CD4-positive, CD25-positive, alpha-beta regulatory T cell (primary cell): Measurements from ENCODE around the gene MFSD8. TPM values are rescaled to one million over a fixed set of nuclear protein-coding genes. Genes with fewer than 3 reads are reported as not detected.
A peak's percentile ranks its signal among the peaks of the same experiment; 100 is the strongest.

Experiments used
- ATAC-seq, 2 donors: fragments of 150-1000 bp; cut with Tn5 transposase; one replicate each; pipeline ENCODE4 v1.10.0; 2021; ENCODE audit warnings: low read depth in 2 of 2, moderate number of reproducible peaks in 2 of 2, moderate library complexity in 1 of 2
- DNase-seq, 3 donors: peaks; one replicate each; pipeline versions ENCODE4 v3.0.0 to v3.0.0-alpha.2; 2012 to 2022; ENCODE audit warnings: mixed read lengths in 1 of 3
- H3K27ac ChIP-seq: one replicate; pipeline ENCODE4 v1.7.0; 2013; ENCODE audit warnings: mild to moderate bottlenecking, low read length; ENCODE audit not compliant: insufficient read depth, poor library complexity, severe bottlenecking
- H3K27me3 ChIP-seq: one replicate; pipeline ENCODE4 v1.7.0; 2013; ENCODE audit warnings: low read length; ENCODE audit not compliant: control insufficient read depth, insufficient read depth
- H3K36me3 ChIP-seq: one replicate; pipeline ENCODE4 v1.7.0; 2013; ENCODE audit warnings: mild to moderate bottlenecking, low read length, moderate library complexity; ENCODE audit not compliant: control insufficient read depth, insufficient read depth
- H3K4me1 ChIP-seq: 2 replicates; pipeline ENCODE4 v1.7.0; 2013; ENCODE audit warnings: mild to moderate bottlenecking, low read length; ENCODE audit not compliant: insufficient read depth, control insufficient read depth, poor library complexity, severe bottlenecking
- H3K4me3 ChIP-seq: one replicate; pipeline ENCODE4 v1.7.0; 2013; ENCODE audit warnings: low read depth, mild to moderate bottlenecking, low read length, moderate library complexity
- H3K9me3 ChIP-seq, 2 experiments: 1 replicate in 1 of 2; 2 replicates in 1 of 2; pipeline ENCODE4 v1.7.0; 2013; ENCODE audit warnings: low read length in 2 of 2, mild to moderate bottlenecking in 1 of 2, moderate library complexity in 1 of 2; ENCODE audit not compliant: control insufficient read depth in 2 of 2
- H3K27ac Mint-ChIP-seq, 3 donors: one replicate each; pipeline ENCODE4 v1.8.0; 2020 to 2022; ENCODE audit warnings: mild to moderate bottlenecking in 3 of 3, mixed read lengths in 3 of 3, moderate library complexity in 2 of 3
- H3K27me3 Mint-ChIP-seq: one replicate; pipeline ENCODE4 v1.8.0; 2022; ENCODE audit warnings: mild to moderate bottlenecking, mixed read lengths
- H3K36me3 Mint-ChIP-seq: one replicate; pipeline ENCODE4 v1.8.0; 2020; ENCODE audit warnings: mixed read lengths
- H3K4me1 Mint-ChIP-seq, 4 donors: one replicate each; pipeline ENCODE4 v1.8.0; 2020 to 2022; ENCODE audit warnings: mixed read lengths in 4 of 4, mild to moderate bottlenecking in 1 of 4
- H3K4me3 Mint-ChIP-seq, 4 donors: one replicate each; pipeline ENCODE4 v1.8.0; 2020 to 2022; ENCODE audit warnings: mild to moderate bottlenecking in 4 of 4, mixed read lengths in 4 of 4, moderate library complexity in 3 of 4
- H3K9me3 Mint-ChIP-seq, 7 donors: one replicate each; pipeline ENCODE4 v1.8.0; 2020 to 2022; ENCODE audit warnings: mixed read lengths in 7 of 7, mild to moderate bottlenecking in 3 of 7, moderate library complexity in 2 of 7
- polyA plus RNA-seq, 4 donors: library from polyadenylated mRNA; unstranded; fragments of 300-500 nt; fragmentation: Illumina TruSeq; gene quantifications; one replicate each; pipeline ENCODE4 v1.2.3, GENCODE V29; 2021
- total RNA-seq: library from RNA; stranded (reverse); gene quantifications from one replicate; pipeline ENCODE4 v1.2.3, GENCODE V29; 2022

Gene MFSD8
- total and polyA plus RNA-seq, 5 donors from 2014 or later, result 7.2 to 31.3 (median 10.5) TPM

GRCh38 chr4:127896528-127896927 is 68.4 kb downstream of the MFSD8 start:
- DNase-seq, result no peak
- Mint-ChIP-seq H3K27me3 (no peaks in the 10 kb centered on the region), H3K4me3 (no peak overlapping the region), H3K4me1 (peaks cover 0 to 17% (median 0%) of the 10 kb centered on the region in 4 donors), H3K36me3 (peaks cover 15% of the 10 kb centered on the region), H3K27ac (peak overlapping the region in 1 of 3 donors; percentile 10), H3K9me3 (peaks cover 0 to 8% (median 1%) of the 10 kb centered on the region in 7 donors)
- Histone ChIP-seq H3K9me3 (peaks cover 0 to 3% of the 10 kb centered on the region in 2 experiments), H3K36me3 (no peaks in the 10 kb centered on the region), H3K4me1 (no peaks in the 10 kb centered on the region), H3K27me3 (no peaks in the 10 kb centered on the region), H3K4me3 (no peak overlapping the region), H3K27ac (no peak overlapping the region)
- no peak for ATAC-seq

- no peak for DNase-seq
- no peak overlapping the region for H3K27ac Mint-ChIP-seq
- Histone ChIP-seq H3K27ac (no peak overlapping the region), H3K36me3 (peaks cover 2% of the 10 kb centered on the region), H3K4me1 (no peaks in the 10 kb centered on the region), H3K4me3 (no peak overlapping the region), H3K9me3 (peaks cover 0 to 3% of the 10 kb centered on the region in 2 experiments), H3K27me3 (no peaks in the 10 kb centered on the region)
- no peak for ATAC-seq
- peaks cover 0 to 6% (median 1%) of the 10 kb centered on the region in 7 donors for H3K9me3 Mint-ChIP-seq
- H3K4me1 Mint-ChIP-seq, result peaks cover 0 to 17% (median 0%) of the 10 kb centered on the region in 4 donors
- no peaks in the 10 kb centered on the region for H3K27me3 Mint-ChIP-seq
- H3K36me3 Mint-ChIP-seq, result peaks cover 15% of the 10 kb centered on the region
- H3K4me3 Mint-ChIP-seq, result no peak overlapping the region
These were observed 68.9 kb downstream of the MFSD8 start for GRCh38 chr4:127896069-127896468.

DNA sequence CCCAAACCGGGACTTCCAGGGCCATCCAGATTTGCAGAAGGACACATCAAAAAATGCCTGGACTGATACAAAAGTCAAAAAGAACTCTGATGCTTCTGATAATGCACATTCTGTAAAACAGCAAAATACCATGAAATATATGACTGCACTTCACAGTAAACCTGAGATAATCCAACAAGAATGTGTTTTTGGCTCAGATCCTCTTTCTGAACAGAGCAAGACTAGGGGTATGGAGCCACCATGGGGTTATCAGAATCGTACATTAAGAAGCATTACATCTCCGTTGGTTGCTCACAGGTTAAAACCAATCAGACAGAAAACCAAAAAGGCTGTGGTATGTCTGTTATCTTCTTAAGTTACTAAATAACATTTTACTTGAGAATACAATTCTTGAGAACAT is 75.1 kb downstream of the MFSD8 start:
- Mint-ChIP-seq H3K27me3 (no peaks in the 10 kb centered on the region), H3K36me3 (peaks cover 19% of the 10 kb centered on the region), H3K4me3 (no peak overlapping the region), H3K4me1 (peaks cover 0 to 25% (median 14%) of the 10 kb centered on the region in 4 donors), H3K9me3 (peaks cover 0 to 3% (median 0%) of the 10 kb centered on the region in 7 donors), H3K27ac (peak overlapping the region in 1 of 3 donors; percentile 32)
- Histone ChIP-seq H3K36me3 (peaks cover 2% of the 10 kb centered on the region), H3K4me1 (no peaks in the 10 kb centered on the region), H3K27ac (no peak overlapping the region), H3K27me3 (no peaks in the 10 kb centered on the region), H3K9me3 (peaks cover 0 to 3% of the 10 kb centered on the region in 2 experiments), H3K4me3 (no peak overlapping the region)
- no peak for ATAC-seq
- DNase-seq, result no peak

DNA sequence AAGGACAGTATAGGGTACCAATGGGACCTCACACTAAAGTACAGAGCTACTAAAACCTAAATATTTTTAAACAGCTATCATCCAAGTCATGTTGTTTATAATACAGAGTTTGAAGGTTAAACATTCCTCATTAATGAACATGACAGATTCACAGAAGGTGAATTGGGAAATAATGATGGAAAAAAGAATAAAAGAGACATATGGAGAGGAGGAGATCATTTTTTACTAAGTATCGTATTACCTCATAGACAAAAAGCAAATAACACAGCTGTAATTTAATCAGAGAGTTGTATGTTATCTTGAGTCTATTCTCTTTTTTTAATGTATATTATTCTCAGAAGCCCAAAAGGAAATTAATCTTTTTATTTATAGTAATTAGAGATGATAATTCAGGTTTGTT is 76.4 kb downstream of the MFSD8 start:
- Mint-ChIP-seq H3K27ac (peak overlapping the region in 1 of 3 donors; percentile 55), H3K4me1 (peaks cover 0 to 21% (median 14%) of the 10 kb centered on the region in 4 donors), H3K36me3 (peaks cover 15% of the 10 kb centered on the region), H3K9me3 (peaks cover 0 to 3% (median 0%) of the 10 kb centered on the region in 7 donors), H3K27me3 (no peaks in the 10 kb centered on the region), H3K4me3 (no peak overlapping the region)
- H3K9me3 ChIP-seq, result peaks cover 0 to 3% of the 10 kb centered on the region in 2 experiments
- H3K36me3 ChIP-seq, result peaks cover 2% of the 10 kb centered on the region
- no peak for DNase-seq
- no peaks in the 10 kb centered on the region for H3K4me1 ChIP-seq
- ATAC-seq, result no peak
- H3K4me3 ChIP-seq, result no peak overlapping the region
- no peaks in the 10 kb centered on the region for H3K27me3 ChIP-seq
- no peak overlapping the region for H3K27ac ChIP-seq

DNA sequence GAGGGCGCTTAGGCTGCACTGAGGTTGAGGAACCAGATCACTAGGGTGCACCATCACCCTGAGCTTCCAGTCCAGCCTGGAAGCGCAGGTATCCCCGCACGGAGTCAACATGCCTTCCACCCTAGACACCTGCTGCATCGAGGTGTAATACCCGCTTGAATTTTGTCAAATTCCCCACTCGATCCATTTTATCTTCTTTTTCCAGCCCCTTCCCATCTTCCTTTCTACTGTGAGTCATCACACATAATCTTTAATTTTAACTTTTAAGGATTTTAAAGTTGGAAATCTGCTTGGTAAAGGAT is 83.5 kb downstream of the MFSD8 start:
- no peak for ATAC-seq

GRCh38 chr4:127880763-127881562 is 84.0 kb downstream of the MFSD8 start, which contains the start of gene PLK4:
TSS of gene PLK4 (plus strand) at chr4:127880893. CDS start at chr4:127881135, 242 bp downstream.
- peak; percentile 95 for ATAC-seq
- no peaks in the 10 kb centered on the region for H3K9me3 Mint-ChIP-seq
- H3K36me3 Mint-ChIP-seq, result peaks cover 9% of the 10 kb centered on the region

More for the DNA sequence above, 83.5 kb downstream of the MFSD8 start:
- H3K27ac Mint-ChIP-seq, result peak overlapping the region in 2 of 3 donors; percentile 97 to 98
- no peak for DNase-seq
- peaks cover 9% of the 10 kb centered on the region for H3K36me3 Mint-ChIP-seq
- Histone ChIP-seq H3K4me3 (peak overlapping the region; percentile 98), H3K9me3 (no peaks in the 10 kb centered on the region), H3K27ac (peak overlapping the region; percentile 91), H3K36me3 (no peaks in the 10 kb centered on the region), H3K4me1 (peaks cover 18% of the 10 kb centered on the region), H3K27me3 (no peaks in the 10 kb centered on the region)
- peaks cover 11 to 35% (median 22%) of the 10 kb centered on the region in 4 donors for H3K4me1 Mint-ChIP-seq
- H3K9me3 Mint-ChIP-seq, result no peaks in the 10 kb centered on the region
- H3K4me3 Mint-ChIP-seq, result peak overlapping the region; percentile 91 to 99 (median 94)
- H3K27me3 Mint-ChIP-seq, result peaks cover 8% of the 10 kb centered on the region

GRCh38 chr4:127875791-127876190 is 89.2 kb downstream of the MFSD8 start:
- H3K4me1 Mint-ChIP-seq, result peaks cover 7 to 27% (median 14%) of the 10 kb centered on the region in 4 donors
- no peaks in the 10 kb centered on the region for H3K27me3 ChIP-seq
- no peak for DNase-seq
- peaks cover 8% of the 10 kb centered on the region for H3K4me1 ChIP-seq
- H3K36me3 Mint-ChIP-seq, result peaks cover 3% of the 10 kb centered on the region
- H3K27ac Mint-ChIP-seq, result no peak overlapping the region
- H3K4me3 ChIP-seq, result no peak overlapping the region
- no peaks in the 10 kb centered on the region for H3K36me3 ChIP-seq
- H3K27me3 Mint-ChIP-seq, result peaks cover 4% of the 10 kb centered on the region
- H3K4me3 Mint-ChIP-seq, result no peak overlapping the region
- H3K9me3 ChIP-seq, result no peaks in the 10 kb centered on the region
- no peak overlapping the region for H3K27ac ChIP-seq
- ATAC-seq, result no peak
- H3K9me3 Mint-ChIP-seq, result no peaks in the 10 kb centered on the region

More at GRCh38 chr4:127880763-127881562, 84.0 kb downstream of the MFSD8 start, which contains the start of gene PLK4:
- Mint-ChIP-seq H3K4me1 (peaks cover 11 to 35% (median 22%) of the 10 kb centered on the region in 4 donors), H3K4me3 (peak within 1 kb of the TSS; percentile 91 to 99 (median 94)), H3K27ac (peak within 1 kb of the TSS; percentile 97 to 98 (median 97)), H3K27me3 (peaks cover 8% of the 10 kb centered on the region)
- Histone ChIP-seq H3K9me3 (no peaks in the 10 kb centered on the region), H3K36me3 (no peaks in the 10 kb centered on the region), H3K27me3 (no peaks in the 10 kb centered on the region), H3K27ac (peak within 1 kb of the TSS; percentile 91), H3K4me1 (peaks cover 18% of the 10 kb centered on the region), H3K4me3 (peak within 1 kb of the TSS; percentile 98)
- DNase-seq, result peak; percentile 85 to 98 (median 95)
